Astrocyte of the spinal cord (primary cell): ENCODE measurements around the gene B4GALNT3.

ENCODE experiments used
- DNase-seq: peaks from one replicate; pipeline ENCODE4 v3.0.0; 2011; ENCODE audit warnings: low read depth, low spot score
- H3K4me3 ChIP-seq: 2 replicates; pipeline ENCODE4 v1.5.1; 2011; ENCODE audit warnings: low read depth, mild to moderate bottlenecking, low read length, moderate library complexity
- in situ Hi-C: cut with HindIII; loops from 2 replicates; pipeline ENCODE4 v1.10.0; 2017; ENCODE audit warnings: low sequenced_read_pairs
- TF ChIP-seq, protein P1 (sequence below): IDR thresholded peaks from 2 replicates; pipeline ENCODE4 v1.5.1; 2012; ENCODE audit warnings: low read depth, mild to moderate bottlenecking, low read length, inconsistent platforms

Gene B4GALNT3

DNA sequence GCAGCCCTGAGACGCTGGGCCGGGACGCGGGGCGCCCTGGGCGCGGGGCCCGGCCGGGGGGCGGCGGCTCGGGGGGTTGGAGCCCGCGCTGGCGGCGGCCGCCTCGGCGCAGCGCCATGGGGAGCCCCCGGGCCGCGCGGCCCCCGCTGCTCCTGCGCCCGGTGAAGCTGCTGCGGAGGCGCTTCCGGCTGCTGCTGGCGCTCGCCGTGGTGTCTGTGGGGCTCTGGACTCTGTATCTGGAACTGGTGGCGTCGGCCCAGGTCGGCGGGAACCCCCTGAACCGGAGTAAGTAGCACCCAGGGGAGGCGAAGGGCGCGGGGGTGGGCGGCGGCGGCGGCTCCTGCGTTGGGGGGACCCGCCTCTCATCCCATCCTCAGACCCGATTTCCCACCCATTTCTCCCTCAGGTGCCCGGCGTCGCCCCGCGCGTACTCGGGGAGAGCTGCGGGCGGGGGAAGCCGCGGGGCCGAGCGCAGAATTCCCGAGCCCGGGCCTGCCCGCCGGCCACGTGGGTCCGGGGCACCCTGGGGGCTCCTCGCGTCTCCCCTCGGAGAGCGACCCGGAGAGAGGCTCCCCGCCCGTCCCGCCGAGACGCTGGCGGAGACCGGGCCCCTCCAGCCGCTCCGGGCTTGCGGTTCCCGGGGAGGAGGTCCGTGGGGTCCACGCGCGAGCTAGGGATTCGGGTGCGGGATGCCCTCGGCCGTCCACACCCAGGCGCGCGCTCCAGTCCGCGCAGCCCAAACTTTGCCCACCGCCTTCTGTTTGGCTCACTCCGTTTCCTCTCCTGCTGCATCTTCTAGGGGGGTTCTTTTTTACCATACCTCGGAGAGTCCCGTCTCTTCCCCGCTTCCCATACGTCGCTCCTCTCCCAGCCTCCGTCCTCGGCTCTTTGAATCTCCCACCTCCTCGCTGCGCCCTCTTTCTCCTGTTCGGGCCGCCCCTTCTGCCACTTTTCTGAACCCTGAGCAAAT, 807 bp downstream of the B4GALNT3 start:
- peak overlapping the region; percentile 20 for H3K4me3 ChIP-seq
- no peak for DNase-seq
- TF ChIP-seq, protein P1, sequence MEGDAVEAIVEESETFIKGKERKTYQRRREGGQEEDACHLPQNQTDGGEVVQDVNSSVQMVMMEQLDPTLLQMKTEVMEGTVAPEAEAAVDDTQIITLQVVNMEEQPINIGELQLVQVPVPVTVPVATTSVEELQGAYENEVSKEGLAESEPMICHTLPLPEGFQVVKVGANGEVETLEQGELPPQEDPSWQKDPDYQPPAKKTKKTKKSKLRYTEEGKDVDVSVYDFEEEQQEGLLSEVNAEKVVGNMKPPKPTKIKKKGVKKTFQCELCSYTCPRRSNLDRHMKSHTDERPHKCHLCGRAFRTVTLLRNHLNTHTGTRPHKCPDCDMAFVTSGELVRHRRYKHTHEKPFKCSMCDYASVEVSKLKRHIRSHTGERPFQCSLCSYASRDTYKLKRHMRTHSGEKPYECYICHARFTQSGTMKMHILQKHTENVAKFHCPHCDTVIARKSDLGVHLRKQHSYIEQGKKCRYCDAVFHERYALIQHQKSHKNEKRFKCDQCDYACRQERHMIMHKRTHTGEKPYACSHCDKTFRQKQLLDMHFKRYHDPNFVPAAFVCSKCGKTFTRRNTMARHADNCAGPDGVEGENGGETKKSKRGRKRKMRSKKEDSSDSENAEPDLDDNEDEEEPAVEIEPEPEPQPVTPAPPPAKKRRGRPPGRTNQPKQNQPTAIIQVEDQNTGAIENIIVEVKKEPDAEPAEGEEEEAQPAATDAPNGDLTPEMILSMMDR, result no peak
- in situ Hi-C loops, result no loop called here

DNA sequence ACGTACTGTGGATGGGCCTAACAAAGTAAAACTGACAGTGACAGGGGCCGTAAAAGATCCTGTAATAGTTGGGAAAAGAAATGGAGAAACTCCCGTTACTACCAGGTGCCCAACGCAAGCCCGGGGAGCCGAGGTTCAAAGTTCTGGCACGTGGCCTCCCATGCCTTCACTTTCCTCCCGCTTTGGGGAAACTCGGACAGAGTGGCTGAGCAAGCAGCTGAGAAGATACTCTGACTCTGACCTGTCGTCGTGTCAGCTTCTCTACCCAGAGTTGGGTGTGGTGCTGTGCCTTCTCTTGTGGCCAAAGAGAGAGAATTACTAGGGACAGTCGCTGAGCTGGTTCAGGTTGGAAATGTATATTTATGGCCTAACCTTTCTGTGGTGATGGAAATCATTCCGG, 1.7 kb downstream of the B4GALNT3 start:
- TF ChIP-seq, protein P1, result no peak
- in situ Hi-C loops, result no loop called here
- H3K4me3 ChIP-seq, result no peak overlapping the region
- no peak for DNase-seq

DNA sequence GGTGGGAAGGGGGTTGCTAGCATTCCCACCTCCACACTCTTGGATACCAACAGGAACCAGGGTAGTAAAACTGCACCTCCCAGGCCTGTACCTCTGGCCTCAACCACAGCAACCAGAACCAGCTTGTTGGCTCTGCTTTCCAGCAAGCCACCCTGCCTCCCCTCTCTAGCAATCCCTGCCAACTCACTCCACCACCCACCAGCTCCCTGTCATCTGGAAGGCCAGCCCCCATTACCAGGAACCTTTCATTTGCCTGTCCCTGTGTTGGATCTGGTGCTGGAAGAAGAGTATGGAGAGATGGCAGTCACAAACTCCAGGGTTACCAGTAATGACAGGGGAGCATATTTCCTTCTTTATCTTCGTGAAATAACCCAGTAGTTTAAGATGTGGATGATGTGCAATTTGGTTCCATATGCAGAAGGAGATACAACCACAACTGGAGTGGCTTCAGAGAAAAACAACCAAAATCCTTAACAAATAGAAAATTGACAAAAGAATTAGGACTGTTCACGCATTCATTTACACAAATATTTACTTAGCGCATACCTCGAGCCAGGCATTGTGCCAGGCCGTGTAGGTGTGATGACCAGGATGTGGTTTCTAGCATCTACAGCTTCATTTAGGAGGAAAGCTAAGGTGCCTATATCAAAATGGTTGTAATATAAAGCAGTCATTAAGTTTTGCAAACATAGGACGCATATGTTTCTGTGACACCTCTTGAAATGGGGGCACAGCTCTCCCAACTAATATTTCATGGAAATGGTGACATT, 3.4 kb downstream of the B4GALNT3 start:
- TF ChIP-seq, protein P1, result no peak
- no peak for DNase-seq
- in situ Hi-C loops, result no loop called here
- H3K4me3 ChIP-seq, result no peak overlapping the region

DNA sequence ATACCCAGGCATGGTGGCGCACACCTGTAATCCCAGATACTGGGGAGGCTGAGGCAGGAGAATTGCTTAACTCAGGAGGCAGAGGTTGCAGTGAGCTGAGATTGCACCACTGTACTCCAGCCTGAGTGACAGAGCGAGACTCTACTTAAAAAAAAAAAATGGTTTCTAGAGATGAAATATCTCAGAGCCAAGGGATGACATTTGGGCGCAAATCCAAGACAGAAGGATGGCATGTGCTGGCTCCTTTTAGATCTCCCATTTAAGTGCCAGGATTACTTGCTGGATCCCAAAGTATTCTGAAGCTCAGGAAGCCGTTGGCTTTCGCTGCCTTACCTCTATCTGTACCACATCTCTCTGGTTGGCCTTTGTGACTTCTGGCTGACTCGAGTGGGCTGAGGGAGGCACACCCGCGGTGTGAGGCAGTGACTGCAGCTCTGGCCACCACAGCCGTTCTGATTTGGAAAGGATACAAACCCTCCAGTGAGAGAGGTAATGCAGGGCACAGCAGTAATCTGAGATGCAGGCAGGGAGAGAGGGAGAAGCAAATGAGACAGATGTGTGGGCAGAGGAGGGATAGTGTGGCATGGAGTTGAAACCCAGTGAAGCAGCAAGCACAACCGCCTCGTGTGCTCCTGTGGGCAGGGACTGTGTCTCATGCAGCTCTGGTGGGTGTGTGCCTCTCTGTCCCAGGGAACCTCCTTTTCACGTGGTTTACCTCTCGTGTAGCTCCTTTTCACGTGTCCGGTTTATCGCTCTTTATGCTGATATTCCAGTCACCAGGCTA, 4.9 kb downstream of the B4GALNT3 start:
- DNase-seq, result no peak
- TF ChIP-seq, protein P1, result no peak
- in situ Hi-C loops, result no loop called here
- no peak overlapping the region for H3K4me3 ChIP-seq

DNA sequence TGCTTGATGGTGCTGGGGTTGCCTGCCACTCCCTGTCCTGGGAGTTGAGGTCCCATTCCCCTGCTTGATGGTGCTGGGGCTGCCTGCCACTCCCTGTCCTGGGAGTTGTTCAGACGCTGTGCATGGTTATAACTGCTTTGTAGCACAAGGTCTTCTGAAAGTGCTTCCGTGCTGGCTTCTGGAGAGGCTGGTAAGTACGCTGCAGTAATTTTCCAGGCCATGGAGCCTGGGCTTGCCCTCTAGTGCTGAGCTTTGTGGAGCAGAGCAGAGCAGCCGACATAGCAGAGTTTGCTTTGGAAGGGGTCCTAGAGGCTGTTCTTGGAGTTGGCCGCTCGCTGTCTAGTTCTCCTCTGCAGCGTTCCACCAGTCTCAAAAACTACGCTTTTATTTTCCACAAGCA, 6.3 kb downstream of the B4GALNT3 start:
- in situ Hi-C loops, result no loop called here
- DNase-seq, result no peak
- H3K4me3 ChIP-seq, result no peak overlapping the region
- TF ChIP-seq, protein P1, result no peak

DNA sequence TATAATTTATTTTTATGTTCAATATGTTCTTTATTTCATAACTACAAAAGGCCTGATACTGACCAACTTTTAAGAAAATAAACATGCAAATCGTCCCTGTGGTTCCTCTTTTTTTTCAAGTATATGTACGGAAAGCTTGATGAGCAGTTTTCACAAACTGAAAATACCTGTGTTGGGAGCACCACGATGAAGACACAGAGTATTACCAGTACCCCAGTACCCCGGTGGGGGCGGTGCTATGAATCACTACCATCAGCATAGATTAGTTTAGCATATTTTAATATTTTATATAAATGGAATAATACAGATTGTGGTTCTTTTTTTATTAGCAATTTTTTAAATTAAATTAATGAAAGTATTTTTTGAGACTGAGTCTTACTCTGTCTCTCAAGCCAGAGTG, 7.0 kb downstream of the B4GALNT3 start:
- TF ChIP-seq, protein P1, result no peak

More for the DNA sequence above, 7.0 kb downstream of the B4GALNT3 start:
- no peak for DNase-seq
- no peak overlapping the region for H3K4me3 ChIP-seq
- in situ Hi-C loops, result no loop called here
